ENCODE results near the gene NTN4. TPM values are rescaled to one million over a fixed set of nuclear protein-coding genes. Genes with fewer than 3 reads are reported as not detected.
A peak's percentile ranks its signal among the peaks of the same experiment; 100 is the strongest.
"Not testable (repeated sequence)": the region's sequence is repeated elsewhere in the genome, so short reads cannot be mapped to it uniquely, and the experiment has no call there.

Gene NTN4
- total RNA-seq, 1 donor from 2014 or later = 21.2 TPM

DNA sequence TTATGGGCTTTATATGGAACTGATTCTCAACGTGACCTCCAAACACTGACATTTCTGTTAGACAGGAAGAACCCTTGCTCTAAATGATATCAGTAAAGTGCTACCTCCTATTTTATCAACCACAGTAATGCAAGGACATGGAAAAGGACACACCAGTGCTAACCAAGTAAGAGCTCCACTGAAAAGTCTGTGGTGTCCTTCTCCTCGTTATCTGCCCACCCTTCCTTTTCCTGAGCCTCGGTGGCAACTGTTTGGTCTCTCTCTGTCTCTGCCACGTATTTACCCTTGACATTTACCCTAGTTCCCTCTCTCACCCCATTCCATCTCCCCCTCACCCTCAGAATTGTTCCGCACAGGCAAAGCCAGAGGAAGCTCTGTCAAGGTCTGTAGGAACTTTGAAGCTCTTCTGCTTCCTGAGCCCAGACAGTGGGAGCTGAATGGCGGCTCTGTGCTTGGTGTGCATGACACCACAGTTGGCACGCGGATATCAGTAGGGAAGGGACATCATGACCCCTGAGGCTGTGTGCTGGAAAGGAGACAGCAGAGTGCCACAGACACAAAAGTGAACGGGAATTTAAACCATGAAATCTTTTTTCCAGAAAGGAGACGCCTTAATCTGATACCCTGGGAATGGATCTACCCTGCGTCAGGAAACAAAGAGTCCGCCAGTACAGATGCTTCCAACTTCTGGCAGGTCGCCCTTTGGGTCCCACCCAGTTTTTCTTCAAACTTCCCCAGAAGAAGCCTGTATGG is 50.8 kb downstream of the NTN4 start:
- Mint-ChIP-seq H3K27ac (no peak overlapping the region), H3K36me3 (no peaks in the 10 kb centered on the region), H3K4me3 (no peak overlapping the region), H3K9me3 (no peaks in the 10 kb centered on the region), H3K4me1 (ENCODE audit: unreplicated experiment) (no peaks in the 10 kb centered on the region), H3K27me3 (no peaks in the 10 kb centered on the region)
- DNase-seq (ENCODE audit: extremely low spot score, unreplicated experiment) = no peak
- TF ChIP-seq, protein P1, sequence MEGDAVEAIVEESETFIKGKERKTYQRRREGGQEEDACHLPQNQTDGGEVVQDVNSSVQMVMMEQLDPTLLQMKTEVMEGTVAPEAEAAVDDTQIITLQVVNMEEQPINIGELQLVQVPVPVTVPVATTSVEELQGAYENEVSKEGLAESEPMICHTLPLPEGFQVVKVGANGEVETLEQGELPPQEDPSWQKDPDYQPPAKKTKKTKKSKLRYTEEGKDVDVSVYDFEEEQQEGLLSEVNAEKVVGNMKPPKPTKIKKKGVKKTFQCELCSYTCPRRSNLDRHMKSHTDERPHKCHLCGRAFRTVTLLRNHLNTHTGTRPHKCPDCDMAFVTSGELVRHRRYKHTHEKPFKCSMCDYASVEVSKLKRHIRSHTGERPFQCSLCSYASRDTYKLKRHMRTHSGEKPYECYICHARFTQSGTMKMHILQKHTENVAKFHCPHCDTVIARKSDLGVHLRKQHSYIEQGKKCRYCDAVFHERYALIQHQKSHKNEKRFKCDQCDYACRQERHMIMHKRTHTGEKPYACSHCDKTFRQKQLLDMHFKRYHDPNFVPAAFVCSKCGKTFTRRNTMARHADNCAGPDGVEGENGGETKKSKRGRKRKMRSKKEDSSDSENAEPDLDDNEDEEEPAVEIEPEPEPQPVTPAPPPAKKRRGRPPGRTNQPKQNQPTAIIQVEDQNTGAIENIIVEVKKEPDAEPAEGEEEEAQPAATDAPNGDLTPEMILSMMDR (conservative IDR thresholded peaks at IDR 0.05) = no peak

DNA sequence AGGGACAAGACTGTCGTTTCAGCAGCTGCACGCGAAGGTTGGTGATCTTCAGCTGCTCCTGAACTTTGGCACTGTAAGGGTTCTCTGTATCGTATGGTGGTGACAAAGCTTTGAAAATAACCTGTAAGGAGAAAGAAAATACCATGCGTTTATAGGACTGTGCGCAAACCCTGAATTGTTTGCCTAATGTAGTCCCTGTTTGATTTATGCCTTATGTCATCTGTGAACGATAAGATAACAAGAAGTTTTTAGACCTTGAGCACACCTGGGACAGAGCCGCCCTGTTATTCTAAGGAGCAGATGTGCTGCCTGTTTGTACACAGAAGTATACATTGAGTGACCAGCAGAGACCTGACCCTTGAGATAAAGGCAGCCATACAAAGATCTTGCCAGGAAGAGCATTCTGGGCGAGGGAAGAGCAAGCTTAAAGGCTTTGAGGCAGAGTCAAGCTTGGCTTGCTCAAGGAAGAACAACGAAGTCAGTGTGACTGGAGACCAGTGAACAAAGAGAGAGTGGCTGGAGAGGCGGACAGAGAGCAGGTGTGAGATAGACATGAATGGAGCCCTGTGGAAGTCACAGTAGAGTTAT is 52.4 kb downstream of the NTN4 start:
- no peaks in the 10 kb centered on the region for H3K4me1 Mint-ChIP-seq (ENCODE audit: unreplicated experiment)
- H3K27me3 Mint-ChIP-seq = peaks cover 3% of the 10 kb centered on the region
- H3K4me3 Mint-ChIP-seq = no peak overlapping the region
- peak overlapping the region; percentile 25 for H3K27ac Mint-ChIP-seq
- H3K36me3 Mint-ChIP-seq = no peaks in the 10 kb centered on the region
- H3K9me3 Mint-ChIP-seq = no peaks in the 10 kb centered on the region
- DNase-seq (ENCODE audit: extremely low spot score, unreplicated experiment) = no peak
- TF ChIP-seq, protein P1 (conservative IDR thresholded peaks at IDR 0.05) = no peak

DNA sequence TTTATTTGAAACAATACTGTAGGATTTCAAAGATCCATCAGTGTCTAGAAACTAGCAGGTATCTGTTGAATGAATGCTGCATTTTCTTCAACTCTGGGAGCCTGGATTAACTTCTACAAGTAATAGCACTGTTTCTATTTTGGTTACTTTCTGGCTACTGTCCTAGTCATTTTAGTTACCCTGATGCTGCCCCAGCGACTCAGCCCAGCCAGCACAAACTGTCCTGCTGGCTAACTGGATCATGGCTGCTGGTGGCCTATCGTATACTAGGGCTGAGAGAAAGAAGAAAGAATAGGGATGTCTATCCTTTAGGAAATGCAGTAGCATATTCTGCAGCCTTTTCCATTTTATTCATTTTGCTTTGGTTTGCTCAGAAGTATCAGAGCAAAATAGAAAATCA is 53.9 kb downstream of the NTN4 start:
- no peak for DNase-seq (ENCODE audit: extremely low spot score, unreplicated experiment)
- no peaks in the 10 kb centered on the region for H3K36me3 Mint-ChIP-seq
- TF ChIP-seq, protein P1 (conservative IDR thresholded peaks at IDR 0.05) = no peak
- H3K4me3 Mint-ChIP-seq = no peak overlapping the region
- H3K27me3 Mint-ChIP-seq = peaks cover 3% of the 10 kb centered on the region
- no peaks in the 10 kb centered on the region for H3K4me1 Mint-ChIP-seq (ENCODE audit: unreplicated experiment)
- no peaks in the 10 kb centered on the region for H3K9me3 Mint-ChIP-seq
- no peak overlapping the region for H3K27ac Mint-ChIP-seq

DNA sequence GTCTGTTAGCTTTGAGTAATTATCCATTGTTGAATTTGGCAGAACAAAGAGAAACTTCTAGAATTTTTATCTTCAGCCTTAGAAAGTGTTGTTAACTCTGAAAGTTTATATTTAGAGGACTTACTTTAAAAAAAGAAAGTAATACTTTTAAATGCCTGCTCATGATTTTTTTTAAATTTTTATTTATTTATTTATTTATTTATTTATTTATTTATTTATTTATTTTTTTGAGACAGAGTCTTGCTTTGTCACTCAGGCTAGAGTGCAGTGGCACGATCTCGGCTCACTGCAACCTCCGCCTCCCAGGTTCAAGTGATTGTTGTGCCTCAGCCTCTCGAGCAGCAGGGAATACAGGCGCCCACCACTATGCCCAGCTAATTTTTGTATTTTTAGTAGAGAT is 54.8 kb downstream of the NTN4 start:
- H3K4me3 Mint-ChIP-seq; H3K36me3 Mint-ChIP-seq; H3K27me3 Mint-ChIP-seq; H3K9me3 Mint-ChIP-seq; H3K4me1 Mint-ChIP-seq (ENCODE audit: unreplicated experiment); DNase-seq (ENCODE audit: extremely low spot score, unreplicated experiment); H3K27ac Mint-ChIP-seq: not testable (repeated sequence)

DNA sequence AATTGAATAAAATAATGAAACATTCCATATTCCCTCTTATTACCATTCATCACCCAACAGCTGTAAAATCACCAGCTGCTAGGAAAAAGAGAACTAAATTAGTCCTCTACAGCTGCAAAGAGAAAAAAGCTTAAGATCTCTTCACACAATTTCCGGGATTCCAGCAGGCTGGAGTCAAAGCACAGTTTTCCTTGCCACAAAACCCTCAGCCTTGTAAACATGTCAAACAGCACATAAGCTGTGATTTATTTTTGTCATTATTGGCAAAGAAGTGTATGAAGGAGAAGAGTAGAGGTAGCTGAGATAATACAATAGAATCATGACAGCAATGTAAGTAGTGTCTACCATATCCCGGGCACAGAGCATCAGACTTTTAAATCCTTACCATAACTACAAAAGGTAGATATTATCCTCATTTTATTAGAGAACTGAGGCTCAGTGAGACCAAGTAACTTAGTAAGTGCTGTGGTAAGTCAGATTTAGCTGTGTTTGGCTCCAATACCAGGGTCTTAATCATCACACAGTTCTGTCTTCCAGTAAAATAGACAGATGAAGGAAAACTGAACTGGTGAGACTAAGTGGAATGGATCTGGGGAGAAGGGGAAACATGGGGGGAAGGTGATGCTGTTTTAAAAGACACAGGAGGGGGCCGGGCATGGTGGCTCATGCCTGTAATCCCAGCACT is 57.3 kb downstream of the NTN4 start:
- Mint-ChIP-seq H3K9me3 (no peaks in the 10 kb centered on the region), H3K27me3 (peaks cover 3% of the 10 kb centered on the region), H3K36me3 (no peaks in the 10 kb centered on the region), H3K27ac (no peak overlapping the region), H3K4me1 (ENCODE audit: unreplicated experiment) (no peaks in the 10 kb centered on the region), H3K4me3 (no peak overlapping the region)
- TF ChIP-seq, protein P1 (conservative IDR thresholded peaks at IDR 0.05) = no peak
- no peak for DNase-seq (ENCODE audit: extremely low spot score, unreplicated experiment)

DNA sequence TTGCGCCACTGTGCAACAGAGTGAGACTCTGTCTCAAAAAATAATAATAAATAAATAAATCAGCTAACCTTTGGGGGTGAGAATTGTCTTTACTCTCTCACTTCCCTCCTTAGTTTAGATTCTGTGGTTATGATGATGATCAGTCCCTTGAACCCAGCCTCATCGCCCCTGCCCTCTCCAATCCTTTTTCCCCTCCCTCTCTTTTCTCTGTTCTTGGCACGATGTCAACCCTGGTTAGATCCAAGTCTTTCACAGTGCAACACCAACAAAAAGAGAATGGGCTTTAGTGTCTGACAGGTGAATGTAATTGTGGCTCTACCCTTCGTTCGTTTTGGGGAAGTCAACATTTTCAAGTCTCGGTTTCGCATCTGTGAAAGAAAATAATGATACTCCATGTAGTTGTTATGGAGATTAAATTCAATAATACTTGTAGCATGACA is 59.0 kb downstream of the NTN4 start:
- H3K4me3 Mint-ChIP-seq = no peak overlapping the region
- no peak overlapping the region for H3K27ac Mint-ChIP-seq
- H3K27me3 Mint-ChIP-seq = peaks cover 3% of the 10 kb centered on the region
- TF ChIP-seq, protein P1 (conservative IDR thresholded peaks at IDR 0.05) = no peak
- H3K9me3 Mint-ChIP-seq = peaks cover 4% of the 10 kb centered on the region
- no peaks in the 10 kb centered on the region for H3K4me1 Mint-ChIP-seq (ENCODE audit: unreplicated experiment)
- H3K36me3 Mint-ChIP-seq = peaks cover 3% of the 10 kb centered on the region
- DNase-seq (ENCODE audit: extremely low spot score, unreplicated experiment) = no peak
